ENCODE measurements around the gene USF2.

DNA sequence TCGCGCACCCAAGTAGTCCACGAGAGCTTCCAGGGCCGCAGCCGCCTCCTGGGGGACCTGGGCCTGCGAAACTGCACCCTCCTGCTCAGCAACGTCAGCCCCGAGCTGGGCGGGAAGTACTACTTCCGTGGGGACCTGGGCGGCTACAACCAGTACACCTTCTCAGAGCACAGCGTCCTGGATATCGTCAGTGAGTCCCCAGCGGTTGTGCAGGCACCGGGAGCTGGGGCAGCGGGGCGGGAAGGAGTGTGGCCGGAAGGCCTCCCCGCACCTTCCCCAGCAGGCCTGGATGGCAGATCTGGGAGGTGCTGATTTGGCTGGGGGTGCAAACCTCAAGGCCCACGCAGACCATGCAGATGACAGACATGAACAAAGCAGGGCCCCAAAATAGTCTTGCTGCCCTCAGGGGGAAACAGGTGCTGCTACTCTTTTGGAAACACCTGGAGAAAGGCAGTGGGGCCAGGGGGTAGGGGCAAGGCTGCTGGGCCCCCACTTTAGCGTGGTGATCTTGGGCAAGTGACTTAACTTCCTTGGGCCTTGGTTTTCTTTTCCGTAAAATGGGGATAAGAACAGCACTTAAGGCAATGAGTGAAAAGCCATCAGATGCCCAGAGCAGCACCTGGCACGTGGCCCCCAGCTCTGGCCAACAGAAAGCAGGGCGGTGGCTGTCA lies 27.2 kb downstream of the USF2 start:
- TF ChIP-seq POLR2AphosphoS5 (IDR thresholded peaks at IDR 0.05), result no peak
- TF ChIP-seq, protein P1, sequence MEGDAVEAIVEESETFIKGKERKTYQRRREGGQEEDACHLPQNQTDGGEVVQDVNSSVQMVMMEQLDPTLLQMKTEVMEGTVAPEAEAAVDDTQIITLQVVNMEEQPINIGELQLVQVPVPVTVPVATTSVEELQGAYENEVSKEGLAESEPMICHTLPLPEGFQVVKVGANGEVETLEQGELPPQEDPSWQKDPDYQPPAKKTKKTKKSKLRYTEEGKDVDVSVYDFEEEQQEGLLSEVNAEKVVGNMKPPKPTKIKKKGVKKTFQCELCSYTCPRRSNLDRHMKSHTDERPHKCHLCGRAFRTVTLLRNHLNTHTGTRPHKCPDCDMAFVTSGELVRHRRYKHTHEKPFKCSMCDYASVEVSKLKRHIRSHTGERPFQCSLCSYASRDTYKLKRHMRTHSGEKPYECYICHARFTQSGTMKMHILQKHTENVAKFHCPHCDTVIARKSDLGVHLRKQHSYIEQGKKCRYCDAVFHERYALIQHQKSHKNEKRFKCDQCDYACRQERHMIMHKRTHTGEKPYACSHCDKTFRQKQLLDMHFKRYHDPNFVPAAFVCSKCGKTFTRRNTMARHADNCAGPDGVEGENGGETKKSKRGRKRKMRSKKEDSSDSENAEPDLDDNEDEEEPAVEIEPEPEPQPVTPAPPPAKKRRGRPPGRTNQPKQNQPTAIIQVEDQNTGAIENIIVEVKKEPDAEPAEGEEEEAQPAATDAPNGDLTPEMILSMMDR (IDR thresholded peaks at IDR 0.05; ENCODE audit: poor library complexity, severe bottlenecking), result no peak
- no peak for TF ChIP-seq EZH2 (IDR thresholded peaks at IDR 0.05; ENCODE audit: borderline replicate concordance, insufficient read depth, low read length, poor library complexity, severe bottlenecking)

Data from neural cell (in vitro differentiated cells).